Activated naive CD4-positive, alpha-beta T cell treated with anti-CD3 and anti-CD28 coated beads, Interleukin-2, amount 10 ng/mL, durations not matched to agents 5 hours and 36 hours (primary cell): Measurements from ENCODE around the gene PEX3. TPM values are rescaled to one million over a fixed set of nuclear protein-coding genes. Genes with fewer than 3 reads are reported as not detected.

Source experiments
- total RNA-seq, 2 experiments: library from RNA; stranded (reverse); gene quantifications; one replicate each; pipeline ENCODE4 v1.2.3, GENCODE V29; 2021

The PEX3 gene, protein sequence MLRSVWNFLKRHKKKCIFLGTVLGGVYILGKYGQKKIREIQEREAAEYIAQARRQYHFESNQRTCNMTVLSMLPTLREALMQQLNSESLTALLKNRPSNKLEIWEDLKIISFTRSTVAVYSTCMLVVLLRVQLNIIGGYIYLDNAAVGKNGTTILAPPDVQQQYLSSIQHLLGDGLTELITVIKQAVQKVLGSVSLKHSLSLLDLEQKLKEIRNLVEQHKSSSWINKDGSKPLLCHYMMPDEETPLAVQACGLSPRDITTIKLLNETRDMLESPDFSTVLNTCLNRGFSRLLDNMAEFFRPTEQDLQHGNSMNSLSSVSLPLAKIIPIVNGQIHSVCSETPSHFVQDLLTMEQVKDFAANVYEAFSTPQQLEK
- total RNA-seq = 10 to 100 TPM; 16.3 to 17.5 TPM

GRCh38 chr6:143450453-143451371 lies at the start of gene PEX3, which contains the start of gene ADAT2:
Gene PEX3, plus strand, starts transcription at chr6:143450805. Its CDS starts 238 bp downstream, at chr6:143451043.
Gene ADAT2, minus strand, starts transcription at chr6:143450695. Its CDS starts 37 bp downstream, at chr6:143450658.

GRCh38 chr6:143510991-143511891 lies 60.6 kb downstream of the PEX3 start, which contains the start of gene FUCA2:
Gene FUCA2, minus strand, starts transcription at chr6:143511720. Its CDS starts 86 bp downstream, at chr6:143511634.

Other genes with a start within 250 kb of the PEX3 start
- gene ADAT2, start 110 bp upstream of the PEX3 start, total RNA-seq = 10 to 100 TPM; 22.9 to 29.5 TPM
- 10 to 100 TPM; 13.6 to 15.3 TPM for gene FUCA2, start 60.9 kb downstream of the PEX3 start, total RNA-seq
- 10 to 100 TPM; 27.6 to 35.1 TPM for gene PHACTR2, start 227.2 kb downstream of the PEX3 start, total RNA-seq